Adipose tissue (tissue), 3 donors: ENCODE data around the gene ZNF316. TPM values are rescaled to one million over a fixed set of nuclear protein-coding genes. Genes with fewer than 3 reads are reported as not detected.
"Not testable (repeated sequence)": the region's sequence is repeated elsewhere in the genome, so short reads cannot be mapped to it uniquely, and the experiment has no call there.

ENCODE experiments used
- H3K27ac ChIP-seq: one replicate; pipeline ENCODE4 v1.5.1; 2013; ENCODE audit warnings: low read depth, low read length
- WGBS, 3 donors: extraction: QIAGEN DNeasy Blood & Tissue Kit; methylation state at CpG; one replicate each; pipeline ENCODE4 v1.1.7; 2013; 5-methylcytosine and 5-hydroxymethylcytosine counted together
- polyA plus RNA-seq, 3 donors: library from polyadenylated mRNA; stranded (reverse); fragments of 200-250 nt; gene quantifications; one replicate each; pipeline ENCODE4 v1.2.3, GENCODE V29; 2013
- donor health status: healthy with polysubstance abuse.
- donor health status: Bipolar disorder and iron deficiency.
- donor health status: healthy.

Gene ZNF316
- polyA plus RNA-seq, 3 donors = 11.1 to 20.4 (median 16.9) TPM

- WGBS, 3 donors = 95 to 96% (median 96%) methylated on average over 17 of the region's 17 CpGs
Observed at GRCh38 chr7:6655636-6656385, 18.7 kb downstream of the ZNF316 start.

DNA sequence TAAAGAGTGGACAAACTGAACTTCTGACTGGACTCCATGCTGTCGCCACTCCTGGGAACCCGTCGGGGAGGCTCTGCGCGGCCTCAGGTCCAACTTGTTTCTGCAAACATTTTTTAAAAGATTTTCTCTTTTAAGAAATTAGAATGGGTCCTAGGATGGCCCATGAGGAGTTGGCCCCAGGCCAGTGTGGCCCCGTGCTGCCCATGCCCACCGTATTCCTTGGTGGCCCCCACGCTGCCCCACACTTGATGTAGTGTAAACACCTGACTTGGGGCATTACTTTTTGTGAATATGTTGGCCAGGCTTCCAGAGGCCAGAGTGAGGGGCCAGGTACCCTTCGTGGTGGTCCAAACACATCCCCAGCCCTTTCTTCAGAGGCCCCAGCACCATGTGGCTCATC lies 19.3 kb downstream of the ZNF316 start:
- no peak overlapping the region for H3K27ac ChIP-seq
- 97 to 98% (median 98%) methylated on average over 9 of the region's 9 CpGs for WGBS, 3 donors

More at GRCh38 chr7:6655636-6656385, 18.7 kb downstream of the ZNF316 start:
- no peak overlapping the region for H3K27ac ChIP-seq

DNA sequence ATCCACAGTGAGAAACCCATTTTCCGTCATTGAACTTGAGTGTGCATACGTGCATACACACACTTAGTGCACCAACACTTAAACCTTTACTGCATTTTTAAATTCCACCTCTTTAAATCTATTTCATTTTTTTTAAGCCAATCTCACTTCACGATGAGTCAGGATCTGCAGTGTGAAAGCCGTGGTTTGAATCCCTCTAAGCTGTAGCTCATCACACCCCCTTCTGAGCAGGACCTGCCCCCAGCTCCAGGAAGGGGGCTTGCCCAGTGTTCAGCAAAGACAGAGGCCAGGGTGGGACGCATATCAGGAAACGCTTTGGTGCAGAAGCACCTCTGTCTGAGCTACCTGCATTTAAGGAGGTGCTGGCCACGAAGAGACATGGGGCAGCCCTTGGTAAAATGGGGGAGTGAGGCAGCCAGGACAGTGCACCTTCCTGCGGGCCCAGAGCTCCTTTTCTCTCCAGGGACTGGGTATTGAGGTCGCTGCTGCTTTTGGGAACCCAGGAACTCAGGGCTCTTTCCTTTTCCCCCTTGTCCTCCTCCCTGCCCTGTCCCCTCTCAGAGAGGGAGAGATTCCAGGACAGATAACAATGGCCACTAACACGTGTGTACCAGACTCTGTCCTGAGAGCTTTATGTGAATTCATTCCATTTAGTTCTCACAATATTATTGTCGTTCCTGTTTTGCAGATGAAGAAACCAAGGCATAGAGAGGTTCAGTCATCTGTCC lies 21.7 kb downstream of the ZNF316 start:
- WGBS, 3 donors = 26 to 32% (median 26%) methylated on average over 11 of the region's 11 CpGs
- no peak overlapping the region for H3K27ac ChIP-seq

DNA sequence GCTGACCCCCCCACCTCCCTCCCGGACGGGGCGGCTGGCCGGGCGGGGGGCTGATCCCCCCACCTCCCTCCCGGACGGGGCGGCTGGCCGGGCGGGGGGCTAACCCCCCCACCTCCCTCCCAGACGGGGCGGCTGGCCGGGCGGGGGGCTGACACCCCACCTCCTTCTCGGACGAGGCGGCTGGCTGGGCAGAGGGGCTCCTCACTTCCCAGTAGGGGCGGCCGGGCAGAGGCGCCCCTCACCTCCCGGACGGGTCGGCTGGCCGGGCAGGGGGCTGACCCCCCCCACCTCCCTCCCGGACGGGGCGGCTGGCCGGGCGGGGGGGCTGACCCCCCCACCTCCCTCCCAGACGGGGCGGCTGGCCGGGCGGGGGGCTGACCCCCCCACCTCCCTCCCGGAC lies 33.7 kb downstream of the ZNF316 start:
- WGBS, 3 donors = 96 to 98% methylated on average over 9 to 24 of the region's 34 CpGs; no CpG with 5 or more reads in 1 of the 3 donors
- not testable (repeated sequence) for H3K27ac ChIP-seq

GRCh38 chr7:6675807-6676405 lies 38.8 kb downstream of the ZNF316 start:
- H3K27ac ChIP-seq = no peak overlapping the region
- WGBS, 3 donors = 89 to 100% (median 96%) methylated on average over 1 of the region's 1 CpG

GRCh38 chr7:6680146-6680545 lies 43.0 kb downstream of the ZNF316 start:
- WGBS, 3 donors = 91 to 100% (median 100%) methylated on average over 1 of the region's 1 CpG
- no peak overlapping the region for H3K27ac ChIP-seq

DNA sequence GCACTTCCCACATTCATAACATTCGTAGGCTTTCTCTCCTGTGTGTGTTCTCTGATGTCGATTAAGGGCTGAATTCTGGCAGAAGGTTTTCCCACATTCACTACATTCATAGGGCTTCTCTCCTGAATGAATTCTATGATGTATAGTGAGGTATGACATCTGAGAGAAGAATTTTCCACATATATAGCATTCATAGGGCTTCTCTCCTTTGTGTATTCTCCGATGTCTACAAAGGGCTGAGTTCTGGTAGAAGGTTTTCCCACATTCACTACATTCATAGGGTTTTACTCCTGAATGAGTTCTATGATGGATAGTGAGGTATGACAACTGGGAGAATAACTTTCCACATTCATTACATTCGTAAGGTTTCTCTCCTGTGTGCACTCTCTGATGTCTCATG lies 54.0 kb downstream of the ZNF316 start:
- no peak overlapping the region for H3K27ac ChIP-seq
- 97 to 100% (median 99%) methylated on average over 4 of the region's 4 CpGs for WGBS, 3 donors

DNA sequence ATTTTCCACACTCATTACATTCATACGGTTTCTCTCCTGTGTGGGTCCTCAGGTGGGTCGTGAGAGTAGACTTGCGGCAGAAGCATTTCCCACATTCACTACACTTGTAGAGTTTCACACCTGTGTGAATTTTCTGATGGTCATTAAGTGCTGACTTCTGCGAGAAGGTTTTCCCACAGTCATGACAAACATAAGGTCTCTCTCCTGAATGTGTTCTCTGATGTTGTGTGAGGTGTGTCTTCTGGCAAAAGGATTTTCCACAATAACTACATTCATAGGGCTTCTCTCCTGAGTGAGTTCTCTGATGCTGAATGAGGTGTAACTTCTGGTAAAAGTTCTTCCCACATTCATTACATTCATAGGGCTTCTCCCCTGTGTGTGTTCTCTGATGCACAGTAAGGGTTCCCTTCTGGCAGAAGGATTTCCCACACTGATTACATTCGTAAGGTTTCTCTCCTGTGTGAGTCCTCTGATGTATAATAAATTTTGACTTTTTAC lies 54.5 kb downstream of the ZNF316 start:
- 95 to 99% (median 98%) methylated on average over 5 of the region's 5 CpGs for WGBS, 3 donors
- H3K27ac ChIP-seq = no peak overlapping the region

- H3K27ac ChIP-seq = no peak overlapping the region
- WGBS, 3 donors = 98 to 99% (median 98%) methylated on average over 5 of the region's 5 CpGs
Observed at GRCh38 chr7:6700793-6701192, 63.7 kb downstream of the ZNF316 start.

- no peak overlapping the region for H3K27ac ChIP-seq
- 97 to 100% (median 98%) methylated on average over 1 of the region's 1 CpG for WGBS, 3 donors
Observed at GRCh38 chr7:6701860-6702259, 64.7 kb downstream of the ZNF316 start.

Other genes starting within 250 kb of the ZNF316 start
- gene DAGLB, start 189.4 kb upstream of the ZNF316 start, polyA plus RNA-seq = 1 to 10 TPM; 6.2 to 7.3 (median 7.2) TPM
- gene KDELR2, start 153.2 kb upstream of the ZNF316 start, polyA plus RNA-seq = 10 to 100 TPM; 59.0 to 95.6 (median 85.8) TPM
- under 1 TPM; 0.03 to 0.37 (median 0.11) TPM for gene GRID2IP, start 85.9 kb upstream of the ZNF316 start, polyA plus RNA-seq
- 10 to 100 TPM; 44.6 to 53.6 (median 45.3) TPM for gene ZDHHC4, start 59.9 kb upstream of the ZNF316 start, polyA plus RNA-seq
- 10 to 100 TPM; 14.3 to 25.6 (median 18.7) TPM for gene INTS15, start 47.3 kb upstream of the ZNF316 start, polyA plus RNA-seq
- gene ZNF853, start 21.7 kb upstream of the ZNF316 start, polyA plus RNA-seq = 1 to 10 TPM; 1.7 to 2.7 (median 2.0) TPM
- gene ZNF12, start 69.6 kb downstream of the ZNF316 start, polyA plus RNA-seq = 10 to 100 TPM in 1 of 3 donors, 1 to 10 TPM in 2; 5.4 to 12.9 (median 7.1) TPM
- gene RSPH10B2, start 116.8 kb downstream of the ZNF316 start, polyA plus RNA-seq = under 1 TPM in 2 of 3 donors, not detected in 1; 0.03 to 0.07 TPM
- gene CCZ1B, start 189.0 kb downstream of the ZNF316 start, polyA plus RNA-seq = 10 to 100 TPM; 11.3 to 29.2 (median 14.1) TPM